Osteoblast (primary cell): Measurements from ENCODE around the gene ASIP. TPM values are rescaled to one million over a fixed set of nuclear protein-coding genes. Genes with fewer than 3 reads are reported as not detected.

Experiments used
- DNase-seq: peaks from one replicate; pipeline ENCODE4 v3.0.0; 2011; ENCODE audit warnings: low spot score, mixed read lengths; ENCODE audit not compliant: insufficient read length; ENCODE audit errors: missing footprints
- H2AFZ ChIP-seq: 2 replicates; pipeline ENCODE4 v1.6.0; 2011; ENCODE audit warnings: mild to moderate bottlenecking, low read length
- H3K27ac ChIP-seq: 2 replicates; pipeline ENCODE4 v1.5.1; 2011; ENCODE audit warnings: mild to moderate bottlenecking, low read depth, low read length, moderate library complexity
- H3K27me3 ChIP-seq: 2 replicates; pipeline ENCODE4 v1.6.0; 2012; ENCODE audit warnings: mild to moderate bottlenecking, control low read depth, inconsistent platforms, low read length, moderate library complexity; ENCODE audit not compliant: insufficient read depth
- H3K36me3 ChIP-seq: 2 replicates; pipeline ENCODE4 v1.5.1; 2011; ENCODE audit warnings: mild to moderate bottlenecking, low read length, control low read depth, moderate library complexity; ENCODE audit not compliant: insufficient read depth
- H3K4me1 ChIP-seq: 2 replicates; pipeline ENCODE4 v1.5.1; 2011; ENCODE audit warnings: mild to moderate bottlenecking, low read length, control low read depth, moderate library complexity; ENCODE audit not compliant: insufficient read depth
- H3K4me2 ChIP-seq: 2 replicates; pipeline ENCODE4 v1.6.0; 2011; ENCODE audit warnings: mild to moderate bottlenecking, low read length; ENCODE audit not compliant: insufficient read depth
- H3K4me3 ChIP-seq: fragments of 200-600 bp; sonication (generic); 3 replicates; pipeline ENCODE4 v1.5.1; 2012; ENCODE audit warnings: mild to moderate bottlenecking, low read length, inconsistent platforms; ENCODE audit not compliant: insufficient read depth
- H3K79me2 ChIP-seq: 2 replicates; pipeline ENCODE4 v1.6.0; 2012; ENCODE audit warnings: mild to moderate bottlenecking, low read length, control low read depth, inconsistent platforms; ENCODE audit not compliant: insufficient read depth
- H3K9me3 ChIP-seq: 2 replicates; pipeline ENCODE4 v1.5.1; 2011; ENCODE audit warnings: low read depth, low read length, control low read depth
- H4K20me1 ChIP-seq: 2 replicates; pipeline ENCODE4 v1.6.0; 2012; ENCODE audit warnings: mild to moderate bottlenecking, low read length, control low read depth; ENCODE audit not compliant: insufficient read depth
- CTCF ChIP-seq: IDR thresholded peaks from 2 replicates; pipeline ENCODE4 v1.5.1; 2011; ENCODE audit warnings: mild to moderate bottlenecking, low read depth, low read length, moderate library complexity; ENCODE audit errors: extremely low read depth
- total RNA-seq: library from RNA; depleted of rRNA; stranded (reverse); fragments of >200 nt; gene quantifications from 2 replicates; pipeline ENCODE4 v1.2.3, GENCODE V29; 2012

The ASIP gene
- total RNA-seq = not detected in 2 replicates

- TF ChIP-seq CTCF = no peak
- no peaks in the 10 kb centered on the region for H3K36me3 ChIP-seq
- no peak within 1 kb of the TSS for H3K4me3 ChIP-seq
- H3K9me3 ChIP-seq = no peaks in the 10 kb centered on the region
- DNase-seq = no peak
- no peaks in the 10 kb centered on the region for H3K4me1 ChIP-seq
- H4K20me1 ChIP-seq = no peaks in the 10 kb centered on the region
- H3K27me3 ChIP-seq = peaks cover 13% of the 10 kb centered on the region
- no peak within 1 kb of the TSS for H3K4me2 ChIP-seq
- no peak within 1 kb of the TSS for H3K27ac ChIP-seq
- H3K79me2 ChIP-seq = no peaks in the 10 kb centered on the region
- H2AFZ ChIP-seq = no peak within 1 kb of the TSS
Measured at GRCh38 chr20:34240693-34241615, at the start of gene ASIP. ASIP (plus strand) TSS chr20:34241423; CDS start chr20:34260375, 18,952 bp downstream.

- no peaks in the 10 kb centered on the region for H4K20me1 ChIP-seq
- no peaks in the 10 kb centered on the region for H3K36me3 ChIP-seq
- H3K4me1 ChIP-seq = no peaks in the 10 kb centered on the region
- no peaks in the 10 kb centered on the region for H3K79me2 ChIP-seq
- no peak for DNase-seq
- peaks cover 14% of the 10 kb centered on the region for H3K27me3 ChIP-seq
- no peak overlapping the region for H3K4me2 ChIP-seq
- H3K4me3 ChIP-seq = no peak overlapping the region
- no peak overlapping the region for H2AFZ ChIP-seq
- H3K27ac ChIP-seq = no peak overlapping the region
- no peaks in the 10 kb centered on the region for H3K9me3 ChIP-seq
- TF ChIP-seq CTCF = no peak
Measured at GRCh38 chr20:34193051-34193450, 48.2 kb upstream of the ASIP start.

- Histone ChIP-seq H3K36me3 (no peaks in the 10 kb centered on the region), H3K4me2 (no peak overlapping the region), H3K79me2 (no peaks in the 10 kb centered on the region), H2AFZ (no peak overlapping the region), H3K27ac (no peak overlapping the region), H3K27me3 (peaks cover 11% of the 10 kb centered on the region), H3K4me3 (no peak overlapping the region), H4K20me1 (no peaks in the 10 kb centered on the region), H3K4me1 (no peaks in the 10 kb centered on the region), H3K9me3 (no peaks in the 10 kb centered on the region)
- DNase-seq = no peak
- TF ChIP-seq CTCF = no peak
Measured at GRCh38 chr20:34199183-34199582, 42.0 kb upstream of the ASIP start.

DNA sequence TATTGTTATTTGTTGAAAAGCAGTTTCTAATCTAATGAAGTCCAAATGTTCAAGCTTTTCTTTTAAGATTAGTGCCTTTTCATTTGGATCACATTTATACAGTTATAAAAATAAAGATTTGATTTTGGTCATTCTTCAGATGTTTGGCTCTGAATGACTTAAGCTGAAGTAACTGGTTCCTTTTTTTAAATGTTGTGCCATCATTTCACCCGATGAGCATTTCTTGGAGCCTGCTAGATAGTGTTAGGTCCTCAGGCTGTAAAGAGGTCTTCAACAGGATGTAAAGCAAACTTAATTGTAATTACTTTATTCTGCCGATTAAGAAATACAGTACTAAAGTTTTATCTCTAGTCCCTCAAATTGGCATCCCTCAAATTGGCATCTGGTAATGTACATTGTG lies 41.2 kb upstream of the ASIP start:
- Histone ChIP-seq H3K27me3 (peaks cover 11% of the 10 kb centered on the region), H3K79me2 (no peaks in the 10 kb centered on the region), H3K4me2 (no peak overlapping the region), H3K9me3 (no peaks in the 10 kb centered on the region), H3K4me3 (no peak overlapping the region), H3K4me1 (no peaks in the 10 kb centered on the region), H4K20me1 (no peaks in the 10 kb centered on the region), H3K27ac (no peak overlapping the region), H3K36me3 (no peaks in the 10 kb centered on the region), H2AFZ (no peak overlapping the region)
- TF ChIP-seq CTCF = no peak
- no peak for DNase-seq
